Fibroblast of pulmonary artery (primary cell): ENCODE results near the gene POMT1.

ENCODE experiments used
- DNase-seq: peaks from one replicate; pipeline ENCODE4 v3.0.0-alpha.2; 2010; ENCODE audit warnings: low read depth
- H3K4me3 ChIP-seq: replicated peaks from 2 replicates; pipeline ENCODE4 v1.5.1; 2011; ENCODE audit warnings: low read depth, mild to moderate bottlenecking, control low read depth, low read length, moderate library complexity
- CTCF ChIP-seq: IDR thresholded peaks from 2 replicates; pipeline ENCODE4 v1.5.1; 2011; ENCODE audit warnings: mild to moderate bottlenecking, control low read depth, low read length, inconsistent platforms; ENCODE audit errors: missing control alignments

Gene POMT1

GRCh38 chr9:131485728-131486422 lies 16.8 kb upstream of the POMT1 start:
- H3K4me3 ChIP-seq = no peak overlapping the region
- no peak for TF ChIP-seq CTCF
- no peak for DNase-seq

- TF ChIP-seq CTCF = no peak
- DNase-seq = no peak
- no peak overlapping the region for H3K4me3 ChIP-seq
These were observed 15.7 kb upstream of the POMT1 start for GRCh38 chr9:131487001-131487400.

- H3K4me3 ChIP-seq = no peak overlapping the region
- DNase-seq = no peak
- TF ChIP-seq CTCF = no peak
These were observed 15.1 kb upstream of the POMT1 start for GRCh38 chr9:131487621-131488031.

DNA sequence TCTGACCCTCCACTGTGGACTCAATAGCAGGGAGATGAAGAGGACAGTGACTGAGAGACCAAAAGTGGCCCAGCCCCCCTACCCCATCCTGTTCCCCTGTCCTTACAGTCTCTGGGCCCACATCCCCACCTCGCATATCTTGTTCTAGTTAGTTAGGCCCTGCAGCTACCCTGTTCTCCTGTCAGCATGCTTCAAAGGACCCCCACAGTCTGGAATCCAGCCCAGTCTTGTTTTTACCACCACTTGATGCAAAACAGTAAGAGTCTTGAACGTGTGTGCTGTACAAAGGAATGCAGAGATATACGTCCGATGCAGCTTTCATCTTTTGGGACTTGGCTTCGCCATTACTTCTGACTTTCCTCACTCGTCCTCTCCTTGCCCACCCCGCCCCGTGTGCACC lies 12.2 kb upstream of the POMT1 start:
- TF ChIP-seq CTCF = no peak
- DNase-seq = no peak
- H3K4me3 ChIP-seq = no peak overlapping the region

- no peak for TF ChIP-seq CTCF
- no peak overlapping the region for H3K4me3 ChIP-seq
- no peak for DNase-seq
These were observed 11.6 kb upstream of the POMT1 start for GRCh38 chr9:131491001-131491710.

DNA sequence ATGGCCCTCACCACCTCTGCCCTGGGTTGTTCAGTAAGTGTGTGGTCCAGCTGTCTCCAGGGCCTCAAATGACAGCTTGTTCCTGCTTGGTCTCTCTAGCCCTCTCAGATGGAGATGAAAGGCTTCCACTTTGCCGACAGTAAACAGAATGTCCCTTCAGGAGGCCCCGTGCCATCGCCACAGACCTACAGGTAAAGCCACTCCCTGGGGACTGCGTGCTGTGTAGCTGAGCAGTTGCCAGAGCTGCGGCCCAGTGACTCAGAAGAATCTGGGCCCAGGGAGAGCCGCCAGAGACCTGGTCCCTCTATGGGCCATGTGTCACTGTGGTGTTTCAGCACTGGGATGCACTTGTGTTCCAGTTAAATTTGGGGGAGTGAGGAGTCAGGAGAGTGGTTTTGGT lies 10.6 kb upstream of the POMT1 start:
- DNase-seq = no peak
- H3K4me3 ChIP-seq = no peak overlapping the region

More for the DNA sequence above, 10.6 kb upstream of the POMT1 start:
- no peak for TF ChIP-seq CTCF
